Measurements from ENCODE around the gene GRIN1.

GRCh38 chr9:137165250-137165836 is 26.4 kb downstream of the GRIN1 start:
- TF ChIP-seq EP300 (IDR thresholded peaks at IDR 0.05) (no peak), POLR2A (IDR thresholded peaks at IDR 0.05; ENCODE audit: low read depth) (no peak), CTCF (IDR thresholded peaks at IDR 0.05) (no peak), POLR2AphosphoS5 (IDR thresholded peaks at IDR 0.05) (no peak)

All from esophagus muscularis mucosa (tissue), 4 donors.